ENCODE results near the gene CA5A.
"Not testable (repeated sequence)": the region's sequence is repeated elsewhere in the genome, so short reads cannot be mapped to it uniquely, and the experiment has no call there.

Gene CA5A

GRCh38 chr16:87862597-87863326, 73.6 kb downstream of the CA5A start:
- DNase-seq, result not testable (repeated sequence)

GRCh38 chr16:87861300-87862099, 74.8 kb downstream of the CA5A start:
- not testable (repeated sequence) for DNase-seq

- DNase-seq, result no peak
Measured at GRCh38 chr16:87860553-87861299, 75.6 kb downstream of the CA5A start.

- not testable (repeated sequence) for DNase-seq
Measured at GRCh38 chr16:87858151-87858993, 78.0 kb downstream of the CA5A start.

- DNase-seq, result no peak
Measured at GRCh38 chr16:87856791-87857228, 79.5 kb downstream of the CA5A start.

- peak in 1 of 2 experiments; percentile 31 for DNase-seq
Measured at GRCh38 chr16:87855852-87856715, 80.2 kb downstream of the CA5A start.

GRCh38 chr16:87854907-87855683, 81.2 kb downstream of the CA5A start:
- DNase-seq, result no peak

- no peak for DNase-seq
Measured at GRCh38 chr16:87854053-87854906, 82.0 kb downstream of the CA5A start.

- DNase-seq, result peak; percentile 35 to 45
Measured at GRCh38 chr16:87853411-87854052, 82.8 kb downstream of the CA5A start.

- DNase-seq, result no peak
Measured at GRCh38 chr16:87851601-87852000, 84.7 kb downstream of the CA5A start.

GRCh38 chr16:87851141-87851587, 85.2 kb downstream of the CA5A start:
- DNase-seq, result no peak

- peak; percentile 30 to 31 for DNase-seq
Measured at GRCh38 chr16:87850009-87851006, 86.0 kb downstream of the CA5A start.

GRCh38 chr16:87849419-87850008, 86.8 kb downstream of the CA5A start:
- no peak for DNase-seq

GRCh38 chr16:87848676-87849345, 87.5 kb downstream of the CA5A start:
- DNase-seq, result no peak

GRCh38 chr16:87847785-87848675, 88.3 kb downstream of the CA5A start:
- DNase-seq, result no peak

- no peak for DNase-seq
Measured at GRCh38 chr16:87847467-87847784, 88.9 kb downstream of the CA5A start.

Data from NCI-H2081 (cell line).